Ramos (cell line): ENCODE results near the gene KLHL29.

Source experiments
- in situ Hi-C: fragments of 300-500 bp; cut with MboI; formaldehyde crosslinking; loops from one replicate; pipeline ENCODE4 v1.14.3; 2022; ENCODE audit warnings: low sequenced_read_pairs; ENCODE audit not compliant: unreplicated experiment

The KLHL29 gene

GRCh38 chr2:23632831-23633395 is 247.9 kb downstream of the KLHL29 start:
- in situ Hi-C loops, result no loop called here

- in situ Hi-C loops, result no loop called here
These were observed 249.0 kb downstream of the KLHL29 start for GRCh38 chr2:23633966-23634365.

- in situ Hi-C loops, result no loop called here
These were observed 250.7 kb downstream of the KLHL29 start for GRCh38 chr2:23635442-23636340.

- in situ Hi-C loops, result no loop called here
These were observed 251.4 kb downstream of the KLHL29 start for GRCh38 chr2:23636426-23636825.

GRCh38 chr2:23637011-23637778 is 252.2 kb downstream of the KLHL29 start:
- in situ Hi-C loops, result no loop called here

GRCh38 chr2:23639406-23639982 is 254.5 kb downstream of the KLHL29 start:
- in situ Hi-C loops, result no loop called here

- in situ Hi-C loops, result no loop called here
These were observed 255.7 kb downstream of the KLHL29 start for GRCh38 chr2:23640711-23641110.

- in situ Hi-C loops, result no loop called here
These were observed 257.5 kb downstream of the KLHL29 start for GRCh38 chr2:23642516-23642915.

GRCh38 chr2:23645230-23645808 is 260.3 kb downstream of the KLHL29 start:
- in situ Hi-C loops, result no loop called here

- in situ Hi-C loops, result no loop called here
These were observed 262.6 kb downstream of the KLHL29 start for GRCh38 chr2:23647563-23647962.

GRCh38 chr2:23649303-23649702 is 264.3 kb downstream of the KLHL29 start:
- in situ Hi-C loops, result no loop called here

GRCh38 chr2:23649819-23650218 is 264.8 kb downstream of the KLHL29 start:
- in situ Hi-C loops, result no loop called here

- in situ Hi-C loops, result no loop called here
These were observed 266.5 kb downstream of the KLHL29 start for GRCh38 chr2:23651187-23652080.

GRCh38 chr2:23653326-23653725 is 268.3 kb downstream of the KLHL29 start:
- in situ Hi-C loops, result no loop called here

- in situ Hi-C loops, result no loop called here
These were observed 269.8 kb downstream of the KLHL29 start for GRCh38 chr2:23654756-23655155.

GRCh38 chr2:23655934-23656596 is 271.1 kb downstream of the KLHL29 start:
- in situ Hi-C loops, result no loop called here

- in situ Hi-C loops, result no loop called here
These were observed 271.6 kb downstream of the KLHL29 start for GRCh38 chr2:23656597-23656973.

- in situ Hi-C loops, result no loop called here
These were observed 272.4 kb downstream of the KLHL29 start for GRCh38 chr2:23657371-23657770.

- in situ Hi-C loops, result no loop called here
These were observed 273.0 kb downstream of the KLHL29 start for GRCh38 chr2:23657934-23658333.
